SKM-1 (cell line): ENCODE measurements around the gene VWA7.
"Not testable (repeated sequence)": the region's sequence is repeated elsewhere in the genome, so short reads cannot be mapped to it uniquely, and the experiment has no call there.

Experiments
- DNase-seq: peaks from one replicate; lab custom pipeline; 2025; ENCODE audit not compliant: unreplicated experiment; lab: John Stamatoyannopoulos, UW

The VWA7 gene

DNA sequence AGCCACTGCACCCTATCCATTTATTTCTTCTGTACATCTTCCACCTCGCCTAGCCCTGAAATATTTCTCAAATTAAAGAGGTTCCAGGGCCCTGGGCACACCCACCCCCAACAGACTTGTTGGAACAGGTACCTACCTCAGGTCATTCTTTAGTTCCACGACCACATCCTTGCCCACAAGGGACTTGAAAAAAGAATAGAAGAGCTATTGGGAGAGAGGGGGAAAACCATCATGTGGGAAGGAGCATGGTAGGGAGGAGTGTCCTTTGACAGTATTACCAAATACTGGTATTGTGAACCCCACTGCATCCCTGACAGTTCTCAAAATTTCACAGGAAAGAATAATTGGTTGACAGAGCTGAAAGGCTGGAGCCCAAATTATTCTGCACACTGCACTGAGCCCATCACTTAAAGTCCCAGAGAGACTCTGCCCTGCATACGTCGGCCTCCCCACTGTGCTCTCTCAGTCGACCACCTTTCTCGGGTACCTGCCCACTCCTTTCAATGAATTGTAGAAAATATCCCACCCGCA lies 28.9 kb upstream of the VWA7 start:
- no peak for DNase-seq

DNA sequence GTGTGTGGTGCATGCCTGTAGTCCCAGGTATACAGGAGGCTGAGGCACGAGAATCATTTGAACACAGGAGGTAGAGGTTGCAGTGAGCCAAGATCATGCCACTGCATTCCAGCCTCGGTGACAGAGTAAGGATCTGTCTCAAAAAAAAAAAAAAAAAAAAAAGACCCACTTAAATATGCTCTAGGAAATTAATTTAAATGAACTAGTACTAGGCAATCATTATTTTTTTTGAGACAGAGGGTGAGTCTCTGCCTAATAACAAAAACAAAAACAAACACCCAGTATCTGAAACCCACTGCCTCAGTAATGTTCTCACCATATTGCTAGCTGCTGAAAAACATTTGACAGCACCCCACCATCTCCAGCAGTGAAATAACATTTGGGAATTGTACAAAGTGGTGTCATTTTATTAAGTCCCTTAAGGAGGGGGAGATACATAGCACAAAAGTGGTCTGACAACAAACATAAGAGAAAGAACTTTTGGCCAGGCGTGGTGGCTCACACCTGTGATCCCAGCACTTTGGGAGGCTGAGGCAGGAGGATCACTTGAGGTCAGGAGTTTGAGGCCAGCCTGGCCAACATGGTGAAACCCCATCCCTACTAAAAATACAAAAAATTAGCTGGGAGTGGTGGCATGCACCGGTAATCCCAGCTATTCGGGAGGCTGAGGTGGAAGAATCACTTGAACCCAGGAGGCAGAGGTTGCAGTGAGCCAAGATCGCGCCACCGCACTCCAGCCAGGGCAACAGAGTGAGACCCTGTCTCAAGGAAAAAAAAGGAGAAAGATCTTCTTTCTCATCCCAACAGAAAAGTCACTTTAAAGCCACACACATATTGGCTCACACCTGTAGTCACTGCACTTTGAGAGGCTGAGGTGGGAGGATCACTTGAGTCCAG lies 24.2 kb upstream of the VWA7 start:
- not testable (repeated sequence) for DNase-seq

DNA sequence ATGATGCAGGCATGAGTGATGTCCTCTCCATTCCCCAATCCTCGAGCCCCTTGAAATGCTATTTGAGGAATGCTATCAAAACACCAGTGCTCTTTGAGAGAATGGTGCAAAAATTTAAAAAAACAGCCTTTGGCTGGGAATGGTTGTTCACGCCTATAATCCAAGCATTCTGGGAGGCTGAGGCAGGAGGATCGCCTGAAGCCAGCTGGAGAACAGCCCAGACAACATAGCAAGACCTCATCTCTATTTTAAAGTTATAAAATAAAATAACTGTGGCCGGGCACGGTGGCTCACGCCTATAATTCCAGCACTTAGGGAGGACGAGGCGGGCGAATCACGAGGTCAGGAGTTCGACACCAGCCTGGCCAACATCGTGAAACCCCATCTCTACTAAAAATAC lies 22.7 kb upstream of the VWA7 start:
- DNase-seq = no peak

DNA sequence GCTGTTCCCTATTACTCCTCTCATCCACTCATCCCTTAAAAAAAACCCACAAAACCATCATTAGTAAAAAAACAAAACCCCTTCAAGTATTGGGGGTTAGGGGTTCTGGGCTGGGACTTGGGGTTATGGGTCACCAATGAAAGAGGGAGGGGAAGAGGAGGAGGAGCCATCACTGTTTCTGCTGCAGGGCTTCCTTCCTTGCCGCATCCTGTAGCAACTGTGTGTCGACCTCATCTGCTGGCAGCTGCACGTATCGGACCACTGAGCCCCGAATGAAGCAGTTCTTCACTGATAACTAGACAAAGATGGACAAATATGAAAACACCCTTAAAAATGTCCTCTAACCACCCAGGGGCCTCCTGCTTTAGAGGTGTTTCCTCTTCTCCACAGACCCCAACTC lies 20.5 kb upstream of the VWA7 start:
- no peak for DNase-seq

DNA sequence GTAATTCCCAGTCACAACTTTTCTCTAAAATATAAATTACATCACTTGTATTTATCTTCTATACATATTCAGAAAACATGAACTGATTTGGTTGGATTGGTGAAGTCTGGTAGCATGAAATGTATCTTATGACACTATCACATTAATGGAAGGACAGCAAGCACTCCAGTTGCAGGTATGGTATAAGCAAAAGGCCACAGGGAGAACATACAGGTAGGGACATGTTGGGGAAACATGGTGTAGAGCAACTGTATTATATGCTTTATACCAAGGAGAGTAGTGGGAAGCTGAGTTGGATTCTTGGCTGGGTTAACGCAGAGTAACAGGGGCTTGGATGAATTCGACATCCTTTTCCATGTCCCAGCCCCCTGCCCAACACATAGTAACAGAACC lies 19.9 kb upstream of the VWA7 start:
- DNase-seq = no peak

DNA sequence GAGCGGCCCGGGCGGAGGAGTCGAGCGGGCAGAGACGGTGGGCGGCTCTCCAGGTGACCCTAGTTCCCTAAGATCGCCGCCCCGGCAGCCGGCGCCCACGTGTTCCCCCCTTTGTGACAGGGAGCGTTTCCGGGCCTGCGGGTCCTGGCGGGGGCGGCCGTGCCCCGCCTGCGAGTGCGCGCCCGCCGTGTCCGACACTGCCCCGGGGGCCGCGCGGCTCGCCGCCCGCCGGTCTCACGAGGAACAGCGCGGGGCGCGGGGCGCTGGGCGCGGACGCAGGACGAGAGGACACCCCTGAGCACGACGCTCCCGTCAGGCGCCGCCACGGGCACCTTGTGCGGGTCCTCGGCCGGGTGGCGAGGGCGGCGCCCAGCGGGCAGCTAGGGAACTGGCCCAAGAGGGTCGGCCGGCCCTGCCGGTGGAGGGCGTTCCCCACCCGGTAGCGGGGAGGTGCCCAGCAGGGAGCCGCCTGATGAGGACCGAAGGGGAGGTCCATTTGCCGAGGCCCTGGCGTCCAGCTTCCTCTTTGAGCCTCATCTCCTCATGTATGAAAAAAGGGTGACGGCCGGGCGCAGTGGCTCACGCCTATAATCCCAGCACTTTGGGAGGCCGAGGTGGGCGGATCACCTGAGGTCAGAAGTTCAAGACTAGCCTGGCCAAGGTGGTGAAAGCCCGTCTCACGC lies 18.6 kb upstream of the VWA7 start, which contains the start of gene VARS1:
Gene VARS1 (minus strand): TSS at position 137 of the 683 bp plus-strand sequence. CDS start 535 bp downstream, outside the sequence.
- DNase-seq = peak; percentile 87

DNA sequence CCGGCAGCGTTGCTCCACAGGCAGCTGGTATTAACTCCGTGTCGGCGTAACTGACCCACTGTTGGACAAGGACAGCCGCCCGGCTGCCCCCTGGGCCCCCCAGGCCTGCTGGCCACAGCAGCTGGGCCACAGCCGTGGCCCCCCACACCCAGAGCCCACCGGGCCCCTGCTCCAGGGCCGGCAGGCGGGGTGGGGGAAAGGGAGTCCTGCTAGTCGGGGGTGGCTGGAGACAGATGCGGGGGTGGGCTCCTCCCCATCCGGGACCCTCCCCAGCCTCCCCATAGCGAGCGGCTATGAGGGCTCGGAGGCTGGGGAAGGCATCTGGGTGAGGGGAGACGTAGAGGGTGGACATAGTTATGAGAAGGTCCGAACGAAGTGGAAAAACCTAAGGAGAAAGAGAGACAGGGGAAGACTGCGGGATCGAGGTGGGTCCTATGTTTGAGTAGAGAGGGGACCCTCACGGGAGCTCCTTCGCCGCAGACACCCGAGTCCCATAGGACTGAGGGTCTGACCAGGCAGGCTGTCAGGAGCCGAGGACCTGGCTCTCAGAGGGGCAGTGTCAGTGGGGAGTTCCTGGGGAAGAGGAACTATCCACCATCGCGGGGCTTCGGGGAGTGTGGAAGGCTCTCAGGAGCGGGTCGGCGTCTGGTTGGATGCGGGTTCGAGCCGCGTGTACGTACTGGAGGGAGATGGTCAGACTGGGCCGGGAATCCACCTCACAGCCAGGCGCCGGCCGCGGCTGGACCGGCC lies 17.9 kb upstream of the VWA7 start:
- DNase-seq = peak; percentile 58

DNA sequence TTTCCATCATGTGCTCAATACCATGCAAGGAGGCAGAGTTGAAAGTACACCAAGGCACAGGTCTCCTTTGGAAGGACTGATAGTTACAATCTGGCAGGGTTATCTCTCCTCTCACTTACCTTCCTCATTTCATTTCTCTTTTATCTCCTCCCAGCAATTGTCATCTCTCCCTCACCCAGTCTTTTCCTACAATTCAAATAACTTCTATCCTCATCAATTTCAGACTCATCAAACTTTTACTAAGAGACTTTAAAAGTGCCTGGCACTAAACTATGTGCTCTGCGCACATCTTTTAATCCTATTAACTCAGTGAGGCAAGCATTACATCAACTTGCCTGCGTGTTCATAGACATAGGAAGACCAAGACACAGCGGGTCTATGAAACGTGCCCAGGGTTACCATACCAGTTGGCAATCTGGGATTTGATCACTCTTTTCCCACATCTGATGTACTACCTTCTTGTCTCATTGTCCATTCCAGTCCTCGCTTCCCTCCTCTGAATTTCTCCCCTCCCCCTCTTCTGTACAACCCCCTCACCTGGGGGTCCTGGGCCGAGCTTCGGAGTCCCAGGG lies 17.3 kb upstream of the VWA7 start:
- no peak for DNase-seq

DNA sequence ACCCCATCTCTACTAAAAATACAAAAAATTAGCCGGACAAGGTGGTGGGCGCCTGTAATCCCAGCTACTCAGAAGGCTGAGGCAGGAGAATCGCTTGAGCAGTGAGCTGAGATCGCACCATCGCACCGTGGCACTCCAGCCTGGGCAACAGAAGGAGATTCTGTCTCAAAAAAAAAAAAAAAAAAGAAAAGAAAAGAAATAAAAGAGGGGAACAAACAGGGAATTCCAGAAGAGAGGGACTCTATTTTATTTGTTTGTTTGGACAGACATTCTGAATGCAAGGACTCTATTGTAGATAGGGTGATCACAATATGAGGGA lies 16.8 kb upstream of the VWA7 start:
- DNase-seq = not testable (repeated sequence)

DNA sequence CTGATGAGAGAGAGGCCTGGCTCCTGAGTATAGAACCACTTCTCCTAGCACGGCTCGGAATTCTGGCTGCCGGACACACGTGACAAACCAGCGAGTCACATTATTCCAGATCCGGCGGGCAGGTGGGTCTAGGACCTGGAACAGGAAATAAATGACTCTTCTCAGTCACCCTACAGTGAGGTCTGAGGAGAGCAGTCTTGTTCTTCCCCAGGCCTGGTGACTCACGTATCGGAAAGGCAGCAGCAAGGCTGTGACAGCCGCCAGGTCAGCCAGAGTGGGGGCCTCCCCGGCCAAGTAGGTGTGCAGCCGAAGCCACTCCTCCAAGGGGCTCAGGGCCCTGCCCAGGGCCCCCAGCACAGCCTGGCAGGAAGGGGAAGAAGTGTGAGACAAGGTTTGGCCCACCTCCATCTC lies 15.6 kb upstream of the VWA7 start:
- DNase-seq = no peak

DNA sequence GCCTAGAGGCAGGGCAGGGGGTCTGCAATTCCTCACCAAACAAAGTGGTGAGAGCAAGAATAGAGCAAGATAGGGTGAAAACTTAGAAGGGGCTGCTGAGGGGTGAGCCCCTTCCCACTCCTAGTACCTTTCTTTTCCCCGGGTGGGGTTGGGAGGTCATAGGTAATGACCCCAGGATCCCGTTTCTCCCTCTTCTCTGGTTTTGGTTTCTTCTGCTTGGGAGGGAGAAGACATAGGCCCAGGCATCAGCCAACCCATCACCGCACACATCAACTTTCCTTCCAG lies 14.9 kb upstream of the VWA7 start:
- no peak for DNase-seq

DNA sequence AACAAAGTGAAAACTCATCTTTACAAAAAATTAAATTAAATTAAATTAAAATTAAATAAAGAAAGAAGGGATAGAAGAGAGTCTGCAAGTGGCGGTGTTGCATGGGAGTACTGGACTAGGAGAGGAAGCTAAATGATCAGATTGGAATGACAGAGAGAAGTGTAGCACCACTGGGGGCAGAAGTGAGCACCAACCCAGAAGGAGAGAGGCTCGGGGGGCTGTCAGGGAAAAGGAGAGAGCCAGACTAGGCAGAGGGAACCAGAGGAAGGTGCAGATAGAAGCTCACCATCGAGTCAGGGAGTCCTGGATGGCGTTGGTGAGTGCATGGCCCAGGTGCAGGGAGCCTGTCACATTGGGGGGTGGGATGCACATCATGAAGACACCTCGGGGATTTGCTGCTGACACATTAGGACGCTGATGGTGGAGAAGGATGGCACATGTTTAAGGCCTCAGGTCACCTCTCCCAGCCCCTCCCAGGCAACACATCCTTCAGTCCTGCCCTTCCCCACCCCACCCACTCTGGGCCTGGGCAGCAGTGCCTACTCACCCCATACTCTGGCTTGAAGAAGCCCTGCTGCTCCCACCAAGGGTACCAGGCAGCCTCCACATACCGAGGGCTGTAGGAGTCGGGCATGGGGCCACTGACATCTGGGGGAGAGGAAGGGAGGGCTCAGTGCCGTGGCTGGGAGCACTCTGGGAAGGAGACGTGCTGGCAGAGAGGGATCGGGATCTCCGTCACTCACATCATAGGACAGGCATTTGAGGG lies 14.4 kb upstream of the VWA7 start:
- no peak for DNase-seq

DNA sequence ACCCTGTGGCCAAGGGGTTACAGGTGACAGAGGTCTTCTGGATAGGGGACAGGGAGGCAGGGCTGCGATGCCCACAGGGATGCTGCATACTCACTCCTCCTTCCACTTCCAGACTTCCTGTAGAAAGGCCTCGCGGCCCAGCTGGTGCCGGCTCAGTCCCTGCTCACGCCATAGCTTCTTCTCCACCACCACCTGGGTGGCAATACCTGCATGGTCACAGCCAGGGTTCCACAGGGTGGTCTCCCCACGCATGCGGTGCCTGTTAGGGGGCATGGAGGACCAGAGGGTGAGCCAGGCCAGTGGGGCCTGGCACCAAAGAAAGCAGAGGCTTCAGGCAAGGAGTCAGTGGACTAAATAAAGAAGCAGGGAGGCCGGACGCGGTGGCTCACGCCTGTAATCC lies 8.3 kb upstream of the VWA7 start:
- no peak for DNase-seq

DNA sequence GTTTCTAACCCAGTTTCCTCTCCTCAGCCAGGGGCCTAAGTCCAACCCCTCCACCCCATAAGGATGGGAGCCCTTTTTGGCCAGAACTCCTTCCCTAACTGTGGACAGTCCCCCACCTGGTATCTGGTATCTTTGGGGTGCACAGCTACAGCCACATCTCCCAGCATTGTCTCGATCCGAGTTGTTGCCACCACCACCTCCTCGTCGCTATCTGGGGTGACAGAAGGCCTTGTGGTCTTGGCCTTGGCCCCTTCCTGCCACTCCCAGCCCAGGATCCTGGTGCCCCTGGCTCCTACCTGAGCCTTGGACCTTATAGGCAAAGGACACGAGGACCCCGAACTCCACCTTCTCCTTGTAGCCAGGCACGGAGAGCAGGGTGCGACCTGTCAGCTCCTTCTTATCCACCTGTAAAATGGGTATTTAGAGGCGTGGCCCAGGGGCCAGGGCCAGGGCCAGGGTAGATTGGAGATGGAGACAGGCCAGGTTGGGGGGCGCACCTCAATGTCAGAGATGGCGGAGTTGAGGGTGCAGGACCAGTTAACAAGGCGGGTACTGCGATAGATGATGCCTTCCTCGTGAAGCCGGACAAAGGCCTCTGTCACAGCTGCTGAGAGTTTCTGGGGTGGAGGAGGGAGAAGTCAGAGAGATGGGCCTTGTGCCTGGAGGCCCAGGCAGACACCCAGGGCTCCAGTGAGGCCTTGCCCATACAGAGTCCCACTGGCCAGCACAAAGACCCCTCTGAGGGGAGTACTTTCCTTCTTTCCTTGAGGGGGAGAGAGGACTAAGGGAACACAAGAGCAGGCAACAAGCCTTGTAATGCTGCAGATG lies 7.2 kb upstream of the VWA7 start:
- no peak for DNase-seq

DNA sequence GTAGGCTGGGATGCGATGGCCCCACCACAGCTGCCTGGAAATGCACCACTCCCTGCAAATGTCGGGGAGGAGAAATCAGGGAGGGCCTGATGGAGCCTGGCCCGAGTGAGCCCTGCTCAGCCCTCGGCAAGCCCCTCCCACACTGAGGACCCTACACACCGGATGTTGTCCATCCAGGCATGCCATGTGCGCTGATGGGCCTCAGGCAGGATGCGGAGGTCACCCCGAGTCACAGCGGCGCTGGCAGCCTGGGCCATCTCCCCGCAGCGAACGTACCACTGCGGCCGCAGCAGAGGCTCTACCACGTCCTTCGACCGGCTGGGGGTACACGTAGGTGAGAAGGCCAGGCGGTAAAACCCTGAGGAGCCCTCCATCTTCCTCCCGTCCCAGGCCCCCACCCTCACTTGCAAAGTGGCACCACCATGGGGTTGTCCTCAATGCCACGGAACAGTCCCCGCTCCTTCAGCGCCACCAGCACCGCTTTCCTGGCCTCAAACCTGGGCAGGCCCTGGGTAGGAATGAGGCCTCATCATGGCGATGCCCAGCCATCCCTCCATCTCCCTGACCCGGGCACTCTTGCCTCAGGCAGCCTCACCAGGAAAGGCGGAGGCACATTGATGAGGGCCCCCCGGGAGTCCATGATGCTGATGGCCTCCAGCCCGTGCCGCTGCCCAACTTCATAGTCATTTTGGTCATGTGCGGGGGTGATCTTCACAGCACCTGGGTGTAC lies 5.2 kb upstream of the VWA7 start:
- DNase-seq = no peak

DNA sequence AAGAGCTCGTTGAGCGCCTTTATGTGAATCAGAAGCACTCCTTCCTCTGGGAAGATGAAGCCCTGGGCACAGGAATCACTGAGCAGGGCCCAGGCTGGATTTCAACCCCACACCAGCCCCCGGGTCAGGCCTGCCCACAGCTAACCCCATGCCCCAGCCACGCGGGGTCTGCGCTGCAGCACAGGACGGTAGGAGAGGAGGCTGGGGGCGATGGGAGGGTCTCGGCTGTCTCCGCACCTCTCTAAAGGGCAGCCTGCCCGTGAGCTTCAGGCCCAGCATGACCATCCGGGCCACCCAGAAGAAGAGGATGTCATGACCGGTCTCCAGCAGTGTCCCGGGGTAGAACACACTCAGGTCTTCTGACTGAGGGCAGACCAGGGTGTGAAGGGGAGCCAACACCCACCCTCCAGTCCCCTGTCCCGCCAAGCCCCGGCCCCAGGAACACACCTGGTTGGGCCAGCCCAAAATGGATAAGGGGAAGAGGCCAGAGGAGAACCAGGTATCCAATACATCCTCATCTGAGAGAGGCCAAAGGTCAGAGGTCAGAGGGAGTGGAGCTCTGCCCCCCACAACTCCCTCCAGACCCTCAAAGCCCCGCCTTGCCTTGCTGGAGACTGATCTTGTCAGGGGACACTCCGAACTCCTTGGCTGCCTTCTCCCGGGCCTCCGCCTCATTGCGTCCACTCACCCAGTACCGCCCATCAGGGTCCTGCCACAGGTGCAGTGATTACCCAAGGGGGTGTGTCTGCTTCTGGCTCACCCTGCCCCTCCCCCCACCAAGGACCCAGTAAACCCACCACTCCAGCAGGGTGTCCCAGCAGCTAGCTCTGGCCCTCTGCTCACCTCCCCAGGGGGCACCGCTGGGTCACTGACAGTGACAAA lies 4.4 kb upstream of the VWA7 start:
- DNase-seq = no peak

DNA sequence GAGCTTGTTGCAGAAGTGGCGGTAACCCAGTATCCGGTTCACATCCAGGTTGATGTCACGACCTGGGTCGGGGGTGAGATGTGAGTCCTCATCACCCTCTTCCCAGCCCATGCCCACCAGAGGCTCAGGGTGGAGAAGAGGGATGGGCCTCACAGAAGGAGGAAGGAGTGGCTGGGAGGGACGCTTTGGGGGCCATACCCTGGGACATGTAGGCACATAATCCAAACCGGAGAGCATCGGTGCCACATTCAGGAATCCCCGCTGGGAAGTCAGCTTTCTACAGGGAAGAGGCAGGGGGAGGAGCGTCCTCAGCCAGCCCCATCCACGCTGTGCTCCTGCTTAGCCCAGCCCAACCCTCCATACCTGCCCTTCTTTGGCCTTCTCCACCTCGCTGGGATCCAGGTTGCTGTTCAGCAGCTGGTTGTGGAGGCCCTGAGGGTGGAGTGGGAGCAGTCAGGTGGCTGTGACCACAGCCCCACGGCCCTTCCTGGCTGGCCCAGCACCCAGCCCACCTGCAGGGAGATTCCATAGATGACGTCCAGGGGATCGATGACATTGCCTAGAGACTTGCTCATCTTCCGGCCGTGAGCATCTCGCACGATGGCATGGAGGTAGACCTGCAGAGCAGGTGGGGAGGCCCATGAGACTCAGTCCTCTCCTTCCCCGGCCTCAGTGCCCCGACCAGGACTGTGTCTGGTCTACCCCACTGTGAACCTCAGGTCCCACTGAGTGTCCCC lies 3.5 kb upstream of the VWA7 start:
- no peak for DNase-seq

DNA sequence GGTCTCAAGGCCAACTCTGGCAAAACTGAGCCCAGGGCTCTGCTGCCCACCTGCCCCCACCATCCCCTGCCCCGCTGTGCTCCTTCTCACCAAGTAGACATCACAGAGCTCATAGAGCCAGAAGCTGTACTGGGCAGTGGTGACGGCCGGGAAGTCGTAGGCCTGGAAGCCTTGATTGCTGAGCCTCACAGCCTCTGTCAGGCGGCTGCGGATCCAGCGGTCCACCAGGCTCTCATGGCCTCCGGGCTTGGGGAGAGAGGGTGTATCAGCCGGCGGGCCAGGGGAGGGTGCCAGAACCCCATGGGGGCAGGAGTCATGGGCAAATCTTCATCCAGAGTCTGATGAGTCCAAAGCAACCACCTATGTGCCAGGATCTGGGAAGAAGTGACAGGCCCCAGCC lies 2.8 kb upstream of the VWA7 start:
- DNase-seq = no peak
